H1 (cell line): Measurements from ENCODE around the gene RTEL1. TPM values are rescaled to one million over a fixed set of nuclear protein-coding genes. Genes with fewer than 3 reads are reported as not detected.

Source experiments
- CTCF ChIA-PET: fragments of 300-600 bp; sonication (Branson Sonifier 250); formaldehyde crosslinking; loops from one replicate; lab custom pipeline; 2021; ENCODE audit not compliant: partially characterized antibody; lab: Charles Lee
- POLR2A ChIA-PET: fragments of 300-600 bp; sonication (Branson Sonifier 250); formaldehyde crosslinking; loops from one replicate; lab custom pipeline; 2021; ENCODE audit warnings: inconsistent platforms; ENCODE audit not compliant: partially characterized antibody; lab: Charles Lee
- DNase-seq, 2 experiments: peaks; one replicate each; pipeline versions ENCODE4 v3.0.0 to v3.0.0-alpha.2; 2010 to 2022; ENCODE audit warnings: low spot score in 2 of 2, low read depth in 1 of 2, mixed read lengths in 1 of 2
- FAIRE-seq: peaks from 2 replicates; lab custom pipeline; 2011; peaks lifted over from hg19 to GRCh38; lab: Jason Lieb, UNC
- H2AFZ ChIP-seq: 2 replicates; pipeline ENCODE4 v1.8.1; 2012; ENCODE audit warnings: low read length, inconsistent platforms
- H2AK5ac ChIP-seq: 2 replicates; pipeline ENCODE4 v1.6.1; 2013; ENCODE audit warnings: low read depth, low read length
- H2BK120ac ChIP-seq: replicated peaks from 2 replicates; pipeline ENCODE3; 2013; ENCODE audit warnings: low read depth, low read length, inconsistent platforms
- H2BK12ac ChIP-seq: 2 replicates; pipeline ENCODE4 v1.6.1; 2013; ENCODE audit warnings: low read depth, low read length
- H2BK15ac ChIP-seq: 2 replicates; pipeline ENCODE4 v1.6.1; 2013; ENCODE audit warnings: low read length
- H2BK20ac ChIP-seq: 2 replicates; pipeline ENCODE4 v1.6.1; 2013; ENCODE audit warnings: low read length
- H2BK5ac ChIP-seq: 2 replicates; pipeline ENCODE4 v1.6.1; 2013; ENCODE audit warnings: low read depth, low read length
- H3K14ac ChIP-seq: 2 replicates; pipeline ENCODE4 v1.6.1; 2013; ENCODE audit warnings: inconsistent platforms; ENCODE audit not compliant: insufficient read length
- H3K18ac ChIP-seq: 2 replicates; pipeline ENCODE4 v1.6.1; 2013; ENCODE audit warnings: low read length; ENCODE audit errors: extremely low read depth
- H3K23ac ChIP-seq: 2 replicates; pipeline ENCODE4 v1.6.1; 2013; ENCODE audit warnings: inconsistent platforms; ENCODE audit not compliant: insufficient read length
- H3K23me2 ChIP-seq: 2 replicates; pipeline ENCODE4 v1.6.1; 2013; ENCODE audit warnings: low read depth, low read length
- H3K27ac ChIP-seq: 2 replicates; pipeline ENCODE4 v1.6.1; 2011; ENCODE audit warnings: low read depth, low read length, inconsistent platforms
- H3K27me3 ChIP-seq, 4 experiments: replicated peaks in 1 of 4; 1 replicate in 1 of 4; 2 replicates in 3 of 4; pipeline versions ENCODE4 v1.6.1 to v1.8.1; 2011 to 2013; ENCODE audit warnings: low read length in 3 of 4, mild to moderate bottlenecking in 3 of 4, inconsistent platforms in 2 of 4, mixed read lengths in 2 of 4, moderate library complexity in 1 of 4; ENCODE audit not compliant: control insufficient read depth in 3 of 4, insufficient read depth in 3 of 4; ENCODE audit errors: extremely low read depth in 1 of 4
- H3K36me3 ChIP-seq, 4 experiments: 2 replicates each; pipeline versions ENCODE4 v1.6.1 to v1.8.1; 2011 to 2013; ENCODE audit warnings: mild to moderate bottlenecking in 4 of 4, low read length in 3 of 4, moderate library complexity in 2 of 4, control low read depth in 1 of 4, inconsistent platforms in 1 of 4; ENCODE audit not compliant: insufficient read depth in 4 of 4, control insufficient read depth in 2 of 4
- H3K4ac ChIP-seq: replicated peaks from 2 replicates; pipeline ENCODE3; 2013; ENCODE audit warnings: low read length, low read depth, mixed read lengths, inconsistent platforms; ENCODE audit not compliant: insufficient read length
- H3K4me1 ChIP-seq, 4 experiments: replicated peaks in 1 of 4; 1 replicate in 1 of 4; 2 replicates in 3 of 4; pipeline versions ENCODE4 v1.6.1 to v1.8.1; 2011 to 2013; ENCODE audit warnings: low read length in 3 of 4, inconsistent platforms in 2 of 4, mixed read lengths in 1 of 4; ENCODE audit not compliant: insufficient read depth in 4 of 4, control insufficient read depth in 3 of 4
- H3K4me2 ChIP-seq, 2 experiments: 2 replicates each; pipeline versions ENCODE4 v1.6.1 to v1.8.1; 2011 to 2013; ENCODE audit warnings: low read depth in 2 of 2, low read length in 2 of 2, control low read depth in 1 of 2, inconsistent platforms in 1 of 2, mild to moderate bottlenecking in 1 of 2; ENCODE audit not compliant: insufficient read depth in 1 of 2
- H3K4me3 ChIP-seq, 4 experiments: fragments of 200-600, 300-600 bp in 1 of 4; sonication (generic), shearing (Covaris generic), sonication (Bioruptor Twin) in 1 of 4; 2 replicates each; pipeline versions ENCODE4 v1.5.1 to v1.8.1; 2011 to 2016; ENCODE audit warnings: low read length in 4 of 4, low read depth in 3 of 4, control low read depth in 2 of 4, inconsistent platforms in 2 of 4, mild to moderate bottlenecking in 2 of 4, mixed read lengths in 1 of 4, moderate library complexity in 1 of 4; ENCODE audit not compliant: insufficient read depth in 2 of 4; ENCODE audit errors: extremely low read depth in 1 of 4
- H3K56ac ChIP-seq: replicated peaks from 2 replicates; pipeline ENCODE3; 2013; ENCODE audit warnings: low read depth, mild to moderate bottlenecking, mixed read lengths, low read length, inconsistent platforms; ENCODE audit not compliant: insufficient read length
- H3K79me1 ChIP-seq: 2 replicates; pipeline ENCODE4 v1.6.1; 2013; ENCODE audit warnings: low read depth, low read length, control low read depth
- H3K79me2 ChIP-seq, 2 experiments: 2 replicates each; pipeline versions ENCODE4 v1.6.1 to v1.8.1; 2012 to 2013; ENCODE audit warnings: low read length in 2 of 2, mild to moderate bottlenecking in 2 of 2, inconsistent platforms in 1 of 2; ENCODE audit not compliant: insufficient read depth in 2 of 2, control insufficient read depth in 1 of 2
- H3K9ac ChIP-seq, 4 experiments: replicated peaks in 1 of 4; 1 replicate in 1 of 4; 2 replicates in 3 of 4; pipeline versions ENCODE4 v1.6.1 to v1.8.1; 2011 to 2013; ENCODE audit warnings: low read depth in 3 of 4, low read length in 3 of 4, control low read depth in 2 of 4, mild to moderate bottlenecking in 2 of 4, moderate library complexity in 2 of 4, inconsistent platforms in 1 of 4; ENCODE audit errors: extremely low read depth in 1 of 4
- H3K9me3 ChIP-seq, 2 experiments: 2 replicates each; pipeline versions ENCODE4 v1.6.1 to v1.8.1; 2012 to 2013; ENCODE audit warnings: mild to moderate bottlenecking in 2 of 2, moderate library complexity in 2 of 2, control low read depth in 1 of 2, inconsistent platforms in 1 of 2, low read depth in 1 of 2, low read length in 1 of 2, mixed read lengths in 1 of 2; ENCODE audit not compliant: insufficient read depth in 2 of 2
- H4K20me1 ChIP-seq, 2 experiments: replicated peaks in 1 of 2; 2 replicates each; pipeline versions ENCODE3 to v1.8.1; 2011 to 2013; ENCODE audit warnings: inconsistent platforms in 2 of 2, low read length in 2 of 2, mild to moderate bottlenecking in 1 of 2; ENCODE audit not compliant: insufficient read depth in 2 of 2, control insufficient read depth in 1 of 2
- H4K5ac ChIP-seq: 2 replicates; pipeline ENCODE4 v1.6.1; 2013; ENCODE audit warnings: low read length, low read depth, mixed read lengths, inconsistent platforms; ENCODE audit not compliant: insufficient read length
- H4K8ac ChIP-seq: 2 replicates; pipeline ENCODE4 v1.8.0; 2013; ENCODE audit warnings: mild to moderate bottlenecking, moderate library complexity, low read length, inconsistent platforms; ENCODE audit not compliant: insufficient read depth; ENCODE audit errors: extremely low read depth
- H4K91ac ChIP-seq: replicated peaks from 2 replicates; pipeline ENCODE3; 2013; ENCODE audit warnings: low read length, mixed read lengths, inconsistent platforms; ENCODE audit not compliant: insufficient read length
- BACH1 ChIP-seq: IDR thresholded peaks from 2 replicates; pipeline ENCODE4 v1.6.1; 2012; ENCODE audit warnings: low read length, improper control_type of control experiment
- CHD2 ChIP-seq: IDR thresholded peaks from 2 replicates; pipeline ENCODE4 v1.6.1; 2012; ENCODE audit warnings: low read length, improper control_type of control experiment
- EGR1 ChIP-seq: IDR thresholded peaks from 2 replicates; pipeline ENCODE4 v1.6.1; 2011; ENCODE audit warnings: low read depth, low read length, borderline replicate concordance
- KDM4A ChIP-seq: IDR thresholded peaks from one replicate; pipeline ENCODE4 v1.7.1; 2012; ENCODE audit warnings: low read depth, mild to moderate bottlenecking, moderate library complexity, low read length, inconsistent platforms; ENCODE audit not compliant: severe bottlenecking
- POLR2A ChIP-seq, 2 experiments: IDR thresholded peaks; 1 replicate in 1 of 2; 2 replicates in 1 of 2; pipeline ENCODE4 v1.6.1; 2011; ENCODE audit warnings: low read depth in 2 of 2, low read length in 2 of 2, mild to moderate bottlenecking in 2 of 2; ENCODE audit errors: control extremely low read depth in 1 of 2
- RAD21 ChIP-seq, 2 experiments: IDR thresholded peaks in 1 of 2; conservative IDR thresholded peaks in 1 of 2; 2 replicates each; pipeline ENCODE4 v1.6.1; 2011; ENCODE audit warnings: low read depth in 2 of 2, low read length in 2 of 2, improper control_type of control experiment in 1 of 2, inconsistent platforms in 1 of 2, mild to moderate bottlenecking in 1 of 2, moderate library complexity in 1 of 2
- RBBP5 ChIP-seq: IDR thresholded peaks from 2 replicates; pipeline ENCODE4 v1.7.1; 2012; ENCODE audit warnings: low read depth, mild to moderate bottlenecking, inconsistent platforms, low read length, moderate library complexity, borderline replicate concordance
- RNF2 ChIP-seq: fragments of 200-900, 300-1000 bp; sonication (generic); IDR thresholded peaks from 2 replicates; pipeline ENCODE4 v1.7.1; 2016; ENCODE audit warnings: borderline replicate concordance, low read depth, mild to moderate bottlenecking, antibody characterized with exemption, low read length; ENCODE audit not compliant: poor library complexity, severe bottlenecking; ENCODE audit errors: missing control alignments
- SIN3A ChIP-seq, 2 experiments: IDR thresholded peaks in 1 of 2; conservative IDR thresholded peaks in 1 of 2; 2 replicates each; pipeline ENCODE4 v1.6.1; 2011 to 2012; ENCODE audit warnings: low read length in 2 of 2, improper control_type of control experiment in 1 of 2, low read depth in 1 of 2, mild to moderate bottlenecking in 1 of 2
- WGBS, 2 experiments: shearing (Covaris generic) in 1 of 2; methylation state at CpG; one replicate each; pipeline versions ENCODE4 v1.1.6 to v1.1.7; 2013 to 2015; ENCODE audit warnings: low lambda C conversion rate in 2 of 2, mixed read lengths in 2 of 2, inconsistent platforms in 1 of 2, low coverage in 1 of 2, missing lambda C conversion rate in 1 of 2; ENCODE audit not compliant: insufficient replicate concordance in 2 of 2, insufficient coverage in 1 of 2, insufficient read length in 1 of 2; ENCODE audit errors: extremely low coverage in 1 of 2, missing lambda C conversion rate in 1 of 2; 5-methylcytosine and 5-hydroxymethylcytosine counted together
- polyA plus RNA-seq, 7 experiments: library from polyadenylated mRNA; depleted of rRNA in 3 of 7; stranded (reverse) in 5 of 7; unstranded in 2 of 7; fragments of >200 nt in 5 of 7; fragments of 200-250 nt in 2 of 7; gene quantifications; 1 replicate in 5 of 7; 2 replicates in 1 of 7; 4 replicates in 1 of 7; pipeline versions ENCODE4 v1.2.1 to v1.2.3, GENCODE V29; 2011 to 2013; ENCODE audit warnings: missing spikeins in 2 of 7, mixed read lengths in 2 of 7
- total RNA-seq: library from RNA; stranded (reverse); fragmentation: NEBNext Ultra II Directional; extraction: Animal tissue kit (Norgen Biotek cat#: 25700); gene quantifications from 2 replicates; pipeline ENCODE4 v1.2.1, GENCODE V29; 2021
- TF ChIP-seq, protein P1 (sequence below): IDR thresholded peaks from 2 replicates; pipeline ENCODE4 v1.6.1; 2012; ENCODE audit warnings: inconsistent platforms

Gene RTEL1
- total and polyA plus RNA-seq, 2 of the 8 experiments (the other 6 are each of a cell fraction or from before 2014, with no cell fraction given): 16.2 to 37.1 TPM

DNA sequence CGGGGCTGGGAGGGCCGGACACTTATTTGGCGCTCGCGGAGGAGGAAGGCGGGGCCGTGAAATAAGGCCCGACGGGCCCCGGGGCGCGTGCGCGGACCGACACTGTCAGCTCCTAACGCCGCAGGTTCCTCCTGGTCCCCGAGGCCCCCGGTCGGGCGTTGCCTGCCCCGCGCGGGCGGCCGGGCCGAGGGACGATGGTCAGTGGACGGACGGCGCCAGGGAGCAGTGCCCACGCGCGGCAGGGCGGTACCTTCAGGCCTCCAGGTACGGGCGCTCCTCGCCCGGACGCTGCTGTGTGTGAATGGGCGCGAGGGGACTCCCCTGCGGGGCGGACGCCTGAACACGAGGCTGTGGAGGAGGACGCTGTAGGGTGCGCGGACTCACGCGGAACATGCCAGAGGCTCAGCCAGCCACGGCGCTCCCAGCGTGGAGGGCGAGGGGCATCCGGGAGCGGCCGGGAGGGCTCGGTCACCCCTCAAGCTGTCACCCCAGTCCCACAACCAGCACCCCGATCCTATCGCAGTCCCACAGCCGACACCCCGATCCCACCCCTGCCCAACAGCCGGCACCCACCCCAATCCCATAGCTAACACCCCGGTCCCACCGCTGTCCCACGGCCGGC, 30.9 kb upstream of the RTEL1 start:
- Histone ChIP-seq H2BK120ac (no peak overlapping the region), H3K36me3 (no peaks in the 10 kb centered on the region), H2AFZ (0 out of 2 replicates have a peak overlapping the region, but pooled peaks have one; percentile 85), H3K23ac (no peak overlapping the region), H3K27ac (peak overlapping the region; percentile 68; the same call in 1 of the 2 replicates), H2BK15ac (peak overlapping the region; percentile 46; the same call in 1 of the 2 replicates), H3K27me3 (no peaks in the 10 kb centered on the region), H3K14ac (no peak overlapping the region), H2BK20ac (no peak overlapping the region), H3K18ac (no peak overlapping the region; the same call in 1 of the 2 replicates), H3K23me2 (peaks cover 10% of the 10 kb centered on the region; the same call in 1 of the 2 replicates), H3K56ac (no peak overlapping the region), H4K8ac (peak overlapping the region; percentile 68), H3K79me1 (peaks cover 5% of the 10 kb centered on the region), H3K4me1 (peaks cover 0 to 3% (median under 1%) of the 10 kb centered on the region in 4 experiments; a peak in 3 of 7 replicates), H2BK12ac (peak overlapping the region; percentile 50; the same call in 1 of the 2 replicates), H4K5ac (peak overlapping the region; percentile 86), H3K4ac (no peak overlapping the region), H3K4me3 (peak overlapping the region; percentile 75 to 99 (median 92)), H4K91ac (peak overlapping the region; percentile 91), H3K9ac (peak overlapping the region; percentile 49 to 74 (median 62); a peak in 6 of 7 replicates), H3K4me2 (peak overlapping the region; percentile 86 to 100), H3K9me3 (no peaks in the 10 kb centered on the region), H4K20me1 (no peaks in the 10 kb centered on the region), H2BK5ac (peak overlapping the region; percentile 85; the same call in 1 of the 2 replicates), H3K79me2 (peaks cover 0 to 26% of the 10 kb centered on the region in 2 experiments; a peak in 2 of 4 replicates), H2AK5ac (no peak overlapping the region)
- FAIRE-seq: no peak
- 0% methylated on average over 33 of the region's 68 CpGs; no CpG with 5 or more reads in 1 of the 2 experiments for WGBS, 2 experiments
- peak; percentile 54 to 95 for DNase-seq
- POLR2A ChIA-PET: interaction anchor here (0.8 to 1.7 kb wide), 12 partner anchors 10 to 104 kb away, joined by 3 to 12 read pairs (median 3); partner anchors contain the start of genes HELZ2, PTK6 and STMN3
- CTCF ChIA-PET: interaction anchor here (1.0 kb wide), 1 partner anchor 10 kb away, joined by 4 read pairs; no protein-coding TSS in a partner anchor
- TF ChIP-seq RAD21 (IDR thresholded peaks at IDR 0.05 in 1 of 2, conservative IDR thresholded peaks at IDR 0.05 in 1 of 2; ENCODE audit: low read depth in 2 of 2, low read length in 2 of 2) (no peak), RNF2 (no peak), BACH1 (0 out of 2 replicates have a peak, but pooled peaks have one; percentile 21), RBBP5 (no peak; the same call in 1 of the 2 replicates), POLR2A (IDR thresholded peaks at IDR 0.05; ENCODE audit: control extremely low read depth in 1 of 2, low read depth in 2 of 2, low read length in 2 of 2) (no peak), EGR1 (no peak), CHD2 (no peak), KDM4A (peak; percentile 90), SIN3A (conservative IDR thresholded peaks at IDR 0.05 in 1 of 2, IDR thresholded peaks at IDR 0.05 in 1 of 2; ENCODE audit: low read depth in 1 of 2, low read length in 2 of 2) (peak in 1 of 2 experiments; percentile 63; a peak in 2 of 4 replicates)
- TF ChIP-seq, protein P1, sequence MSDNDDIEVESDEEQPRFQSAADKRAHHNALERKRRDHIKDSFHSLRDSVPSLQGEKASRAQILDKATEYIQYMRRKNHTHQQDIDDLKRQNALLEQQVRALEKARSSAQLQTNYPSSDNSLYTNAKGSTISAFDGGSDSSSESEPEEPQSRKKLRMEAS: peak; percentile 52
